GM12801 (cell line): ENCODE measurements around the gene PTPRF.

Source experiments
- CTCF ChIP-seq: IDR thresholded peaks from one replicate; pipeline ENCODE4 v1.5.1; 2011; ENCODE audit warnings: control low read depth; ENCODE audit not compliant: insufficient read length; ENCODE audit errors: extremely low read depth

The PTPRF gene

GRCh38 chr1:43552059-43552742, 21.5 kb downstream of the PTPRF start:
- no peak for TF ChIP-seq CTCF

GRCh38 chr1:43552813-43553212, 22.1 kb downstream of the PTPRF start:
- TF ChIP-seq CTCF = no peak

- no peak for TF ChIP-seq CTCF
These were observed 23.8 kb downstream of the PTPRF start for GRCh38 chr1:43554444-43554992.

- no peak for TF ChIP-seq CTCF
These were observed 26.1 kb downstream of the PTPRF start for GRCh38 chr1:43556782-43557181.

GRCh38 chr1:43557744-43558245, 27.1 kb downstream of the PTPRF start:
- no peak for TF ChIP-seq CTCF

- no peak for TF ChIP-seq CTCF
These were observed 27.7 kb downstream of the PTPRF start for GRCh38 chr1:43558346-43558841.

- TF ChIP-seq CTCF = no peak
These were observed 29.0 kb downstream of the PTPRF start for GRCh38 chr1:43559714-43560113.
